Peyer's patch (tissue), 4 donors: Measurements from ENCODE around the gene SULT1C4. TPM values are rescaled to one million over a fixed set of nuclear protein-coding genes. Genes with fewer than 3 reads are reported as not detected.

Experiments
- DNase-seq, 3 donors: peaks; one replicate each; pipeline ENCODE4 v3.0.0-alpha.2; 2017 to 2019
- H3K27ac ChIP-seq, 4 donors: fragments of 200-600 bp; sonication (generic); one replicate each; pipeline ENCODE4 v1.5.1; 2016 to 2019
- H3K27me3 ChIP-seq, 2 donors: fragments of 200-600 bp; sonication (generic); one replicate each; pipeline ENCODE4 v1.5.1; 2019
- H3K36me3 ChIP-seq, 3 donors: fragments of 200-600 bp; sonication (generic); one replicate each; pipeline ENCODE4 v1.5.1; 2016 to 2019
- H3K4me1 ChIP-seq, 4 donors: fragments of 200-600 bp; sonication (generic); one replicate each; pipeline ENCODE4 v1.5.1; 2016 to 2019
- H3K4me3 ChIP-seq, 4 donors: fragments of 200-600 bp; sonication (generic); 1 replicate in 3 of 4; 2 replicates in 1 of 4; pipeline ENCODE4 v1.5.1; 2016 to 2019; ENCODE audit warnings: mild to moderate bottlenecking in 1 of 4
- H3K9me3 ChIP-seq, 4 donors: fragments of 200-600 bp; sonication (generic); one replicate each; pipeline ENCODE4 v1.5.1; 2016 to 2019; ENCODE audit warnings: mild to moderate bottlenecking in 1 of 4
- CTCF ChIP-seq, 6 experiments: fragments of 450-650 bp in 4 of 6; fragments of 200-600 bp in 2 of 6; sonication (generic) in 1 of 6; IDR thresholded peaks; one replicate each; pipeline ENCODE4 v1.5.1; 2017 to 2019; ENCODE audit warnings: antibody characterized with exemption in 6 of 6, mild to moderate bottlenecking in 3 of 6, moderate library complexity in 1 of 6
- POLR2A ChIP-seq, 2 donors: fragments of 450-650 bp; IDR thresholded peaks; one replicate each; pipeline ENCODE4 v1.5.1; 2017; ENCODE audit warnings: antibody characterized with exemption in 2 of 2, mild to moderate bottlenecking in 2 of 2, moderate library complexity in 2 of 2
- total RNA-seq, 4 donors: library from RNA; depleted of rRNA; stranded (reverse); fragments of >200 nt; gene quantifications; one replicate each; pipeline ENCODE4 v1.1.0, GENCODE V29; 2016

SULT1C4 gene
- total RNA-seq, 4 donors from 2014 or later: 1.3 to 5.8 (median 1.9) TPM; not detected in 1

DNA sequence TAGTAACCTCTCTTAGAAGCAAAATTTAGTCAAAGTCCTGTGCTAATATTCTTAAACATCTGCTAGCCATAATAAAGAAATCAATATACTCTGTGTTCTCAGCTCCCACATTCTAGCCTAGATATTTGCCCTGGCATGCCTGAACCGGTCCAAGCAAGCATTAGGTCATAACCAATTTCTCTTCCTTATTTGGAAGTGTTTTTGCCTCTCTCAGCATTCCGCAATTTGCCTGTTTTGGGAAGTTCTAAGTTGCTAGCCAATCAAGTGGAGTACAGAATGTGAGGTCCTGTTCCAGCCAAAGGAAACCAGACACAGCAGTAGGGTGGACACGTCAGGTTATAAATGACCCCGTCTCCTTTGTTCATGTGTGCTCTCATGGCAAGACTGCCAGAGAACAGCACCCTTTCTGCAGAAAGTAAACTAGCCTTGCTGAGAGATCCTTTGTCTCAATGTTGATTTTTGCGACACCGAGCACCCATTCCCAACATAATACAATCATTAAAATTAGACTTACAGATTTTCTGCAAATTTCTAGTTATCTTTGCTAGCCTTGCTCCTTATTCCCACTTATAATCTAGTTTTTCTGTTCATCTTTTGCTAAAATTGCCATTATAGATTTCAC lies 13.0 kb upstream of the SULT1C4 start:
- TF ChIP-seq CTCF (IDR thresholded peaks at IDR 0.05) (no peak), POLR2A (IDR thresholded peaks at IDR 0.05) (no peak)
- Histone ChIP-seq H3K36me3 (no peaks in the 10 kb centered on the region), H3K9me3 (no peaks in the 10 kb centered on the region), H3K4me1 (no peaks in the 10 kb centered on the region), H3K27me3 (no peaks in the 10 kb centered on the region), H3K27ac (no peak overlapping the region), H3K4me3 (no peak overlapping the region)
- no peak for DNase-seq

GRCh38 chr2:108365656-108366055 lies 12.1 kb upstream of the SULT1C4 start:
- no peaks in the 10 kb centered on the region for H3K9me3 ChIP-seq
- no peaks in the 10 kb centered on the region for H3K36me3 ChIP-seq
- no peak overlapping the region for H3K4me3 ChIP-seq
- TF ChIP-seq POLR2A (IDR thresholded peaks at IDR 0.05) (no peak), CTCF (IDR thresholded peaks at IDR 0.05) (no peak)
- no peaks in the 10 kb centered on the region for H3K27me3 ChIP-seq
- no peaks in the 10 kb centered on the region for H3K4me1 ChIP-seq
- DNase-seq: no peak
- H3K27ac ChIP-seq: no peak overlapping the region

GRCh38 chr2:108367014-108367413 lies 10.7 kb upstream of the SULT1C4 start:
- no peak for TF ChIP-seq POLR2A (IDR thresholded peaks at IDR 0.05)

DNA sequence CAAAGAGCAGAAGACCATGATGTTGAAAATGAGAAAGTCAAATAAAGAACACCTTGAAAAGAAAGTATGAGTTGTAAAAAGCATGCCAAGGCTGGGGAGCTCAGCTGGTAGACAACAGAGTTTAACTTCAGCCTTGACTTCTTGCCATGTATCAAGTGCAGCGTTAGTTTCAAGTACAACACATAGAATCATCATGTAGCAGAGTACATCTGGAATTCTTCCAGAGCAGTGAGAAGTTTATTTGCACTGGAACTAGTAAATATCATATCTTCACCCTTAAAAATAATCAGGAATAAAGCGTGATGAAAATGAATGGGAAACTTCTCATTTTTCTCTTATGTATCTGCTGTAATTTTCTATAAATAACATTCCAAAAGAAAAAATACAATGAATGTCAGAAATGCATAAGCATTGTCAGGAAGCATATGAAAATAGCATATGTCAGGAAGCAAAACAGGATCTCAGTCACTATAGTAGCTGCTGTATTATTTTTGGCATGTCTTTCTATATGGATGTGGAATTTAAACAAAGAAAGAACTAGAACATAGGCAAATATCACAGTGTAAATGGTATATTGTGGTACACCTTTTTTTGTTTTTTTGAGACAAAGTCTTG lies 10.1 kb upstream of the SULT1C4 start:
- Histone ChIP-seq H3K27me3 (no peaks in the 10 kb centered on the region), H3K27ac (no peak overlapping the region), H3K9me3 (no peaks in the 10 kb centered on the region), H3K4me1 (no peaks in the 10 kb centered on the region), H3K4me3 (no peak overlapping the region), H3K36me3 (no peaks in the 10 kb centered on the region)
- TF ChIP-seq POLR2A (IDR thresholded peaks at IDR 0.05): no peak
- TF ChIP-seq CTCF (IDR thresholded peaks at IDR 0.05): no peak
- DNase-seq: no peak

More at GRCh38 chr2:108367014-108367413, 10.7 kb upstream of the SULT1C4 start:
- H3K4me3 ChIP-seq: no peak overlapping the region
- no peak for DNase-seq
- H3K4me1 ChIP-seq: no peaks in the 10 kb centered on the region
- H3K27me3 ChIP-seq: no peaks in the 10 kb centered on the region
- no peaks in the 10 kb centered on the region for H3K9me3 ChIP-seq
- no peaks in the 10 kb centered on the region for H3K36me3 ChIP-seq
- no peak overlapping the region for H3K27ac ChIP-seq

DNA sequence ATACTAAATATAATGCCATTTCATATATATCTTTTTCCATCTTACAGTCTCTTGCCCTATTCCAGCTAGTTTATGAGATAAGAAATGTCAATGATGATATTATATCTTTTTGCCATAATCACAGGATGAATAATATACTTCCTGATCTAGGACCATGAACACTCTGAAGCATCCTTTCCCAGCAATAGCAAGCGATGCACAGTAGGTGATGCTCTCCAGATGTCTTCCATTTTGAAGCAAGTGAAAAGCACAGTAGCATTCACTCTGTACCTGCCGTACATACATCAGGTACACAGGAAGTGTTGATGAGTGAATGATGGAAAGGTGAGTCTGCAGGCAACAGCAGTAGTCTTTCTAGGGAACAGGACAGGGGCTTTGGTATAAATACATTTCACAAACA lies 8.6 kb upstream of the SULT1C4 start:
- H3K36me3 ChIP-seq: no peaks in the 10 kb centered on the region
- no peak overlapping the region for H3K4me3 ChIP-seq
- no peaks in the 10 kb centered on the region for H3K27me3 ChIP-seq
- no peak for DNase-seq
- no peaks in the 10 kb centered on the region for H3K9me3 ChIP-seq
- TF ChIP-seq POLR2A (IDR thresholded peaks at IDR 0.05) (no peak), CTCF (IDR thresholded peaks at IDR 0.05) (no peak)
- H3K4me1 ChIP-seq: no peaks in the 10 kb centered on the region
- no peak overlapping the region for H3K27ac ChIP-seq

- H3K4me3 ChIP-seq: no peak overlapping the region
- H3K27ac ChIP-seq: no peak overlapping the region
- TF ChIP-seq CTCF (IDR thresholded peaks at IDR 0.05): no peak
- no peak for TF ChIP-seq POLR2A (IDR thresholded peaks at IDR 0.05)
- DNase-seq: no peak
- no peaks in the 10 kb centered on the region for H3K36me3 ChIP-seq
- no peaks in the 10 kb centered on the region for H3K4me1 ChIP-seq
- no peaks in the 10 kb centered on the region for H3K27me3 ChIP-seq
- H3K9me3 ChIP-seq: no peaks in the 10 kb centered on the region
These were observed 7.7 kb upstream of the SULT1C4 start for GRCh38 chr2:108370080-108370479.
